IPS DF 6.9 (cell line): ENCODE data around the gene SLC2A11.
"Not testable (repeated sequence)": the region's sequence is repeated elsewhere in the genome, so short reads cannot be mapped to it uniquely, and the experiment has no call there.

Experiments used
- DNase-seq: peaks from one replicate; pipeline ENCODE4 v3.0.0-alpha.2; 2013; ENCODE audit warnings: low read depth, low spot score
- H3K27ac ChIP-seq: one replicate; pipeline ENCODE4 v1.5.1; 2013; ENCODE audit warnings: low read length, control low read depth
- H3K27me3 ChIP-seq: 2 replicates; pipeline ENCODE4 v1.6.1; 2013; ENCODE audit warnings: mild to moderate bottlenecking, low read length; ENCODE audit not compliant: control insufficient read depth, insufficient read depth
- H3K36me3 ChIP-seq: 2 replicates; pipeline ENCODE4 v1.6.1; 2013; ENCODE audit warnings: low read length; ENCODE audit not compliant: control insufficient read depth, insufficient read depth
- H3K4me1 ChIP-seq: 2 replicates; pipeline ENCODE4 v1.6.1; 2013; ENCODE audit warnings: low read length; ENCODE audit not compliant: control insufficient read depth, insufficient read depth
- H3K4me3 ChIP-seq: 2 replicates; pipeline ENCODE4 v1.5.1; 2013; ENCODE audit warnings: mild to moderate bottlenecking, low read length
- H3K9me3 ChIP-seq: 2 replicates; pipeline ENCODE4 v1.6.1; 2013; ENCODE audit warnings: low read length, inconsistent platforms; ENCODE audit not compliant: control insufficient read depth, insufficient read depth
- WGBS: extraction: QIAGEN DNeasy Blood & Tissue Kit; methylation state at CpG from one replicate; pipeline ENCODE4 v1.1.7; 2013; ENCODE audit warnings: mixed read lengths, missing lambda C conversion rate; ENCODE audit not compliant: insufficient read length, insufficient coverage; 5-methylcytosine and 5-hydroxymethylcytosine counted together

The SLC2A11 gene

GRCh38 chr22:23898006-23898974 lies 40.6 kb downstream of the SLC2A11 start:
- Histone ChIP-seq H3K4me3 (no peak overlapping the region), H3K4me1 (peaks cover 11% of the 10 kb centered on the region), H3K9me3 (no peaks in the 10 kb centered on the region), H3K27ac (no peak overlapping the region), H3K27me3 (no peaks in the 10 kb centered on the region), H3K36me3 (peaks cover 19% of the 10 kb centered on the region)
- no CpG with 5 or more reads among the region's 8 CpGs for WGBS
- no peak for DNase-seq

GRCh38 chr22:23899042-23899745 lies 41.5 kb downstream of the SLC2A11 start:
- WGBS = no CpG with 5 or more reads among the region's 6 CpGs
- no peaks in the 10 kb centered on the region for H3K9me3 ChIP-seq
- H3K27ac ChIP-seq = no peak overlapping the region
- DNase-seq = no peak
- no peaks in the 10 kb centered on the region for H3K27me3 ChIP-seq
- H3K4me1 ChIP-seq = peaks cover 11% of the 10 kb centered on the region
- peaks cover 19% of the 10 kb centered on the region for H3K36me3 ChIP-seq
- no peak overlapping the region for H3K4me3 ChIP-seq

- not testable (repeated sequence) for H3K4me3 ChIP-seq, H3K9me3 ChIP-seq
- no CpG with 5 or more reads among the region's 4 CpGs for WGBS
These were observed 42.6 kb downstream of the SLC2A11 start for GRCh38 chr22:23900227-23900626.

GRCh38 chr22:23901600-23901999 lies 43.9 kb downstream of the SLC2A11 start:
- H3K36me3 ChIP-seq = peaks cover 8% of the 10 kb centered on the region
- H3K27ac ChIP-seq = no peak overlapping the region
- peaks cover 5% of the 10 kb centered on the region for H3K4me1 ChIP-seq
- no peaks in the 10 kb centered on the region for H3K27me3 ChIP-seq
- no peak overlapping the region for H3K4me3 ChIP-seq
- DNase-seq = no peak
- no peaks in the 10 kb centered on the region for H3K9me3 ChIP-seq
- WGBS = no CpG with 5 or more reads among the region's 4 CpGs

More at GRCh38 chr22:23900227-23900626, 42.6 kb downstream of the SLC2A11 start:
- DNase-seq, H3K27ac ChIP-seq, H3K27me3 ChIP-seq: not testable (repeated sequence)
- H3K36me3 ChIP-seq = peaks cover 19% of the 10 kb centered on the region
- peaks cover 11% of the 10 kb centered on the region for H3K4me1 ChIP-seq

GRCh38 chr22:23903328-23903971 lies 45.8 kb downstream of the SLC2A11 start:
- peaks cover 2% of the 10 kb centered on the region; the same call in 1 of the 2 replicates for H3K4me1 ChIP-seq
- no peak overlapping the region for H3K4me3 ChIP-seq
- H3K9me3 ChIP-seq = no peaks in the 10 kb centered on the region
- H3K36me3 ChIP-seq = no peaks in the 10 kb centered on the region
- H3K27ac ChIP-seq = no peak overlapping the region
- no peak for DNase-seq
- WGBS = no CpG with 5 or more reads among the region's 8 CpGs
- H3K27me3 ChIP-seq = no peaks in the 10 kb centered on the region

- H3K27ac ChIP-seq = no peak overlapping the region
- H3K27me3 ChIP-seq = no peaks in the 10 kb centered on the region
- no peaks in the 10 kb centered on the region for H3K9me3 ChIP-seq
- peaks cover 2% of the 10 kb centered on the region; the same call in 1 of the 2 replicates for H3K4me1 ChIP-seq
- no CpG with 5 or more reads among the region's 5 CpGs for WGBS
- no peak overlapping the region for H3K4me3 ChIP-seq
- H3K36me3 ChIP-seq = no peaks in the 10 kb centered on the region
- no peak for DNase-seq
These were observed 47.0 kb downstream of the SLC2A11 start for GRCh38 chr22:23904573-23905254.

- H3K27ac ChIP-seq = no peak overlapping the region
- no CpG with 5 or more reads among the region's 4 CpGs for WGBS
- no peak for DNase-seq
- no peaks in the 10 kb centered on the region for H3K27me3 ChIP-seq
- peaks cover 2% of the 10 kb centered on the region; the same call in 1 of the 2 replicates for H3K4me1 ChIP-seq
- no peaks in the 10 kb centered on the region for H3K9me3 ChIP-seq
- H3K4me3 ChIP-seq = no peak overlapping the region
- H3K36me3 ChIP-seq = no peaks in the 10 kb centered on the region
These were observed 49.0 kb downstream of the SLC2A11 start for GRCh38 chr22:23906641-23907040.

GRCh38 chr22:23907423-23907822 lies 49.7 kb downstream of the SLC2A11 start:
- no CpG with 5 or more reads among the region's 10 CpGs for WGBS
- not testable (repeated sequence) for H3K4me3 ChIP-seq, H3K36me3 ChIP-seq, H3K4me1 ChIP-seq, H3K27ac ChIP-seq, H3K27me3 ChIP-seq, H3K9me3 ChIP-seq, DNase-seq

GRCh38 chr22:23908587-23909205 lies 51.0 kb downstream of the SLC2A11 start:
- peaks cover 2% of the 10 kb centered on the region; the same call in 1 of the 2 replicates for H3K4me1 ChIP-seq
- WGBS = no CpG with 5 or more reads among the region's 11 CpGs
- DNase-seq = no peak
- no peak overlapping the region for H3K4me3 ChIP-seq
- no peaks in the 10 kb centered on the region for H3K36me3 ChIP-seq
- H3K9me3 ChIP-seq = no peaks in the 10 kb centered on the region
- H3K27ac ChIP-seq = no peak overlapping the region
- no peaks in the 10 kb centered on the region for H3K27me3 ChIP-seq
